IMR-90 (cell line): Measurements from ENCODE around the gene MRPS24. TPM values are rescaled to one million over a fixed set of nuclear protein-coding genes. Genes with fewer than 3 reads are reported as not detected.

ENCODE experiments used
- ATAC-seq: fragments of 200-7000 bp; cut with Tn5 transposase; 2 replicates; pipeline ENCODE4 v1.9.1; 2020; ENCODE audit warnings: low read depth, mild to moderate bottlenecking, moderate library complexity
- BruUV-seq: library from RNA; stranded (reverse); fragments of 400-500 nt; replicated peaks from 2 replicates; lab custom pipeline; 2021; lab: Mats Ljungman, UMichigan
- CTCF ChIA-PET: fragments of 300-600 bp; formaldehyde crosslinking; extraction: SDS; loops from one replicate; lab custom pipeline; 2021; ENCODE audit warnings: antibody characterized with exemption; lab: Yijun Ruan, JAX
- POLR2A ChIA-PET: fragments of 300-600 bp; sonication (Branson Sonifier 250); formaldehyde crosslinking; loops from one replicate; lab custom pipeline; 2022; ENCODE audit warnings: antibody characterized with exemption; ENCODE audit not compliant: unreplicated experiment; lab: Charles Lee
- DNase-seq: peaks from one replicate; pipeline ENCODE4 v3.0.0; 2013
- H2AFZ ChIP-seq: replicated peaks from 2 replicates; pipeline ENCODE3; 2013; ENCODE audit warnings: low read length, mild to moderate bottlenecking; ENCODE audit not compliant: poor library complexity
- H2AK5ac ChIP-seq: 2 replicates; pipeline ENCODE4 v1.6.1; 2013; ENCODE audit warnings: low read depth, low read length, inconsistent platforms
- H2AK9ac ChIP-seq: replicated peaks from 2 replicates; pipeline ENCODE3; 2013; ENCODE audit warnings: mild to moderate bottlenecking, low read depth, low read length, moderate library complexity; ENCODE audit not compliant: poor library complexity
- H2BK120ac ChIP-seq: 2 replicates; pipeline ENCODE4 v1.6.1; 2013; ENCODE audit warnings: low read depth, low read length, inconsistent platforms
- H2BK15ac ChIP-seq: 3 replicates; pipeline ENCODE4 v1.6.1; 2013; ENCODE audit warnings: low read depth, low read length, inconsistent platforms
- H2BK20ac ChIP-seq: 2 replicates; pipeline ENCODE4 v1.6.1; 2013; ENCODE audit warnings: low read depth, mild to moderate bottlenecking, inconsistent platforms, low read length, moderate library complexity
- H2BK5ac ChIP-seq: 2 replicates; pipeline ENCODE4 v1.6.1; 2013; ENCODE audit warnings: mild to moderate bottlenecking, low read depth, low read length, inconsistent platforms; ENCODE audit not compliant: poor library complexity, severe bottlenecking
- H3K14ac ChIP-seq: replicated peaks from 2 replicates; pipeline ENCODE4 v1.6.1; 2013; ENCODE audit warnings: low read depth, low read length, inconsistent platforms
- H3K18ac ChIP-seq: 2 replicates; pipeline ENCODE4 v1.6.1; 2013; ENCODE audit warnings: low read depth, low read length, control low read depth
- H3K23ac ChIP-seq: 2 replicates; pipeline ENCODE4 v1.6.1; 2013; ENCODE audit warnings: low read depth, low read length, inconsistent platforms
- H3K27ac ChIP-seq: 2 replicates; pipeline ENCODE4 v1.5.1; 2013; ENCODE audit warnings: mild to moderate bottlenecking, control low read depth, low read length; ENCODE audit not compliant: insufficient read depth
- H3K27me3 ChIP-seq: 2 replicates; pipeline ENCODE4 v1.6.1; 2013; ENCODE audit warnings: low read length; ENCODE audit not compliant: control insufficient read depth, insufficient read depth
- H3K36me3 ChIP-seq: 2 replicates; pipeline ENCODE4 v1.6.1; 2013; ENCODE audit warnings: low read length, mixed read lengths; ENCODE audit not compliant: control insufficient read depth, insufficient read depth
- H3K4ac ChIP-seq: 2 replicates; pipeline ENCODE4 v1.6.1; 2013; ENCODE audit warnings: low read depth, low read length, inconsistent platforms
- H3K4me1 ChIP-seq: 2 replicates; pipeline ENCODE4 v1.6.1; 2013; ENCODE audit warnings: low read length, mixed read lengths; ENCODE audit not compliant: control insufficient read depth, insufficient read depth
- H3K4me2 ChIP-seq: 2 replicates; pipeline ENCODE4 v1.6.1; 2013; ENCODE audit warnings: low read depth, mild to moderate bottlenecking, control low read depth, low read length, moderate library complexity
- H3K4me3 ChIP-seq: 2 replicates; pipeline ENCODE4 v1.5.1; 2013; ENCODE audit warnings: low read depth, mild to moderate bottlenecking, control low read depth, low read length, moderate library complexity; ENCODE audit not compliant: insufficient read depth
- H3K56ac ChIP-seq: 2 replicates; pipeline ENCODE4 v1.6.1; 2013; ENCODE audit warnings: low read length, inconsistent platforms; ENCODE audit not compliant: insufficient read depth; ENCODE audit errors: extremely low read depth
- H3K79me1 ChIP-seq, 2 experiments: 2 replicates each; pipeline ENCODE4 v1.6.1; 2013; ENCODE audit warnings: low read length in 2 of 2, inconsistent platforms in 1 of 2, low read depth in 1 of 2
- H3K9ac ChIP-seq: 2 replicates; pipeline ENCODE4 v1.6.1; 2013; ENCODE audit warnings: low read depth, low read length, control low read depth
- H3K9me1 ChIP-seq: 2 replicates; pipeline ENCODE4 v1.6.1; 2013; ENCODE audit warnings: low read length, inconsistent platforms; ENCODE audit not compliant: insufficient read depth
- H3K9me3 ChIP-seq: 2 replicates; pipeline ENCODE4 v1.6.1; 2013; ENCODE audit warnings: low read length; ENCODE audit not compliant: control insufficient read depth, insufficient read depth
- H4K20me1 ChIP-seq: 2 replicates; pipeline ENCODE4 v1.6.1; 2013; ENCODE audit warnings: low read length, inconsistent platforms; ENCODE audit not compliant: insufficient read depth
- H4K5ac ChIP-seq: 2 replicates; pipeline ENCODE4 v1.6.1; 2013; ENCODE audit warnings: mild to moderate bottlenecking, low read depth, low read length, control low read depth
- H4K8ac ChIP-seq, 2 experiments: 2 replicates each; pipeline ENCODE4 v1.6.1; 2013; ENCODE audit warnings: low read depth in 2 of 2, low read length in 2 of 2, control low read depth in 1 of 2, inconsistent platforms in 1 of 2
- H4K91ac ChIP-seq: 2 replicates; pipeline ENCODE4 v1.6.1; 2013; ENCODE audit warnings: low read depth, low read length, inconsistent platforms; ENCODE audit not compliant: insufficient read depth
- CEBPB ChIP-seq: IDR thresholded peaks from 2 replicates; pipeline ENCODE4 v1.6.1; 2012; ENCODE audit warnings: low read depth, low read length, improper control_type of control experiment
- CHD1 ChIP-seq: IDR thresholded peaks from 2 replicates; pipeline ENCODE4 v1.6.1; 2012; ENCODE audit warnings: low read depth, low read length, improper control_type of control experiment
- FOS ChIP-seq: fragments of 150-350 bp; IDR thresholded peaks from 2 replicates; pipeline ENCODE4 v1.6.1; 2016; ENCODE audit warnings: low read depth, low read length
- MAZ ChIP-seq: IDR thresholded peaks from 2 replicates; pipeline ENCODE4 v1.6.1; 2012; ENCODE audit warnings: low read depth, mild to moderate bottlenecking, low read length, improper control_type of control experiment, moderate library complexity, borderline replicate concordance
- NFE2L2 ChIP-seq: fragments of 150-350 bp; IDR thresholded peaks from 2 replicates; pipeline ENCODE4 v1.6.1; 2016; ENCODE audit warnings: low read depth, mild to moderate bottlenecking, low read length
- USF2 ChIP-seq: fragments of 150-350 bp; IDR thresholded peaks from 2 replicates; pipeline ENCODE4 v1.6.1; 2017; ENCODE audit warnings: mild to moderate bottlenecking, antibody characterized with exemption, low read length, low read depth
- WGBS, 2 experiments: methylation state at CpG; one replicate each; pipeline versions ENCODE4 v1.1.5 to v1.1.7; 2013; ENCODE audit warnings: missing lambda C conversion rate in 2 of 2; ENCODE audit not compliant: insufficient read length in 1 of 2; ENCODE audit errors: extremely low coverage in 2 of 2; 5-methylcytosine and 5-hydroxymethylcytosine counted together
- dilution Hi-C: fragments of 300-500 bp; cut with HindIII; formaldehyde crosslinking; loops from one replicate; pipeline ENCODE4 v1.14.3; 2018; ENCODE audit warnings: low sequenced_read_pairs; ENCODE audit not compliant: unreplicated experiment
- in situ Hi-C: fragments of 300-500 bp; cut with MboI; formaldehyde crosslinking; loops from 3 replicates; pipeline ENCODE4 v1.14.3; 2019; ENCODE audit warnings: low sequenced_read_pairs, inconsistent platforms, mixed read lengths
- intact Hi-C: fragments of 100-400 bp; cut with micrococcal nuclease; formaldehyde crosslinking; loops from 2 replicates; pipeline ENCODE4 v1.10.0; 2022
- polyA plus RNA-seq, 3 experiments: library from polyadenylated mRNA; depleted of rRNA; stranded (reverse); fragments of >200 nt; gene quantifications; 2 replicates each; pipeline ENCODE4 v1.2.3, GENCODE V29; 2012; ENCODE audit warnings: low replicate concordance in 1 of 3
- total RNA-seq: library from RNA; depleted of rRNA; stranded (reverse); fragments of >200 nt; gene quantifications from 2 replicates; pipeline ENCODE4 v1.2.3, GENCODE V29; 2012
- TF ChIP-seq, protein P1 (sequence below): conservative IDR thresholded peaks from 2 replicates; pipeline ENCODE4 v1.5.1; 2012; ENCODE audit warnings: mild to moderate bottlenecking, low read depth, low read length, improper control_type of control experiment

Gene MRPS24
- total and polyA plus RNA-seq, 2 of the 4 experiments (the other 2 are of a cell fraction) = 151 to 266 TPM

- Histone ChIP-seq H3K56ac (no peak overlapping the region), H4K5ac (no peak overlapping the region), H3K18ac (no peak overlapping the region), H3K23ac (no peak overlapping the region), H2BK120ac (no peak overlapping the region), H4K20me1 (no peaks in the 10 kb centered on the region), H3K27me3 (peaks cover 5% of the 10 kb centered on the region; the same call in 1 of the 2 replicates), H3K14ac (no peak overlapping the region), H3K9me3 (no peaks in the 10 kb centered on the region; the same call in 1 of the 2 replicates), H2AFZ (no peak overlapping the region), H2BK15ac (no peak overlapping the region), H2AK9ac (no peak overlapping the region), H4K8ac (no peak overlapping the region), H4K91ac (no peak overlapping the region), H3K9me1 (no peaks in the 10 kb centered on the region), H3K4me2 (no peak overlapping the region), H3K4ac (no peak overlapping the region), H3K79me1 (no peaks in the 10 kb centered on the region), H3K9ac (no peak overlapping the region), H3K4me3 (no peak overlapping the region), H2AK5ac (no peak overlapping the region), H2BK5ac (no peak overlapping the region), H2BK20ac (no peak overlapping the region), H3K4me1 (no peaks in the 10 kb centered on the region), H3K36me3 (no peaks in the 10 kb centered on the region), H3K27ac (no peak overlapping the region)
- no TSS peak for BruUV-seq
- ATAC-seq = no peak
- intact Hi-C loops (no loop called here), in situ Hi-C loops (loop anchor here (25.0 kb wide), 1 partner anchor 910 kb away; the partner anchor contains the start of genes MRPL32 and PSMA2), dilution Hi-C loops (no loop called here)
- WGBS, 2 experiments = 0% methylated on average over 1 of the region's 4 CpGs; no CpG with 5 or more reads in 1 of the 2 experiments
- POLR2A ChIA-PET = interaction anchor here (0.6 kb wide), 1 partner anchor 22 kb away, joined by 5 read pairs; the partner anchor contains the start of gene MRPS24
- TF ChIP-seq MAZ (no peak), CEBPB (no peak), FOS (no peak), CHD1 (no peak), NFE2L2 (no peak), USF2 (no peak)
- TF ChIP-seq, protein P1, sequence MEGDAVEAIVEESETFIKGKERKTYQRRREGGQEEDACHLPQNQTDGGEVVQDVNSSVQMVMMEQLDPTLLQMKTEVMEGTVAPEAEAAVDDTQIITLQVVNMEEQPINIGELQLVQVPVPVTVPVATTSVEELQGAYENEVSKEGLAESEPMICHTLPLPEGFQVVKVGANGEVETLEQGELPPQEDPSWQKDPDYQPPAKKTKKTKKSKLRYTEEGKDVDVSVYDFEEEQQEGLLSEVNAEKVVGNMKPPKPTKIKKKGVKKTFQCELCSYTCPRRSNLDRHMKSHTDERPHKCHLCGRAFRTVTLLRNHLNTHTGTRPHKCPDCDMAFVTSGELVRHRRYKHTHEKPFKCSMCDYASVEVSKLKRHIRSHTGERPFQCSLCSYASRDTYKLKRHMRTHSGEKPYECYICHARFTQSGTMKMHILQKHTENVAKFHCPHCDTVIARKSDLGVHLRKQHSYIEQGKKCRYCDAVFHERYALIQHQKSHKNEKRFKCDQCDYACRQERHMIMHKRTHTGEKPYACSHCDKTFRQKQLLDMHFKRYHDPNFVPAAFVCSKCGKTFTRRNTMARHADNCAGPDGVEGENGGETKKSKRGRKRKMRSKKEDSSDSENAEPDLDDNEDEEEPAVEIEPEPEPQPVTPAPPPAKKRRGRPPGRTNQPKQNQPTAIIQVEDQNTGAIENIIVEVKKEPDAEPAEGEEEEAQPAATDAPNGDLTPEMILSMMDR = no peak
- DNase-seq = peak; percentile 68
- CTCF ChIA-PET = interaction anchor here (0.9 to 2.3 kb wide), 2 partner anchors 9 to 265 kb away, joined by 4 to 10 read pairs; partner anchors contain the start of gene STK17A
Measured at GRCh38 chr7:43847496-43847895, 21.8 kb downstream of the MRPS24 start.
